ENCODE data around the gene IRAK2. TPM values are rescaled to one million over a fixed set of nuclear protein-coding genes. Genes with fewer than 3 reads are reported as not detected.

Gene IRAK2
- total and polyA plus RNA-seq, 2 of the 8 experiments (the other 6 are each of a cell fraction or from before 2014, with no cell fraction given), result 1.5 TPM

- H3K56ac ChIP-seq (replicated peaks; ENCODE audit: insufficient read length, low read depth, low read length), result no peak overlapping the region
- no peak overlapping the region for H3K18ac ChIP-seq (ENCODE audit: extremely low read depth, low read length)
- TF ChIP-seq SP4 (IDR thresholded peaks at IDR 0.05; ENCODE audit: low read length) (no peak), YY1 (IDR thresholded peaks at IDR 0.05; ENCODE audit: low read depth, low read length) (no peak)
- WGBS, 2 experiments (ENCODE audit: extremely low coverage in 1 of 2, insufficient coverage in 1 of 2, insufficient read length in 1 of 2, insufficient replicate concordance in 2 of 2, low coverage in 1 of 2, low lambda C conversion rate in 2 of 2, missing lambda C conversion rate in 1 of 2), result 91% methylated on average over 12 of the region's 13 CpGs; no CpG with 5 or more reads in 1 of the 2 experiments
- H3K9ac ChIP-seq (replicated peaks in 1 of 4; ENCODE audit: extremely low read depth in 1 of 4, low read depth in 3 of 4, low read length in 3 of 4), result no peak overlapping the region
- no peak overlapping the region for H3K23ac ChIP-seq (ENCODE audit: insufficient read length)
- CTCF ChIA-PET (ENCODE audit: partially characterized antibody), result interaction anchor here (0.7 to 1.9 kb wide), 9 partner anchors 9 to 581 kb away, joined by 3 to 7 read pairs (median 4); no protein-coding TSS in a partner anchor
- no peaks in the 10 kb centered on the region for H3K4me1 ChIP-seq (replicated peaks in 1 of 4; ENCODE audit: control insufficient read depth in 3 of 4, insufficient read depth in 4 of 4, low read length in 3 of 4)
- H3K9me3 ChIP-seq (ENCODE audit: insufficient read depth in 2 of 2, low read depth in 1 of 2, low read length in 1 of 2), result no peaks in the 10 kb centered on the region
- peaks cover 0 to 4% of the 10 kb centered on the region in 2 experiments; a peak in 2 of 4 replicates for H3K79me2 ChIP-seq (ENCODE audit: control insufficient read depth in 1 of 2, insufficient read depth in 2 of 2, low read length in 2 of 2)
- H3K4ac ChIP-seq (replicated peaks; ENCODE audit: insufficient read length, low read depth, low read length), result no peak overlapping the region
- H3K79me1 ChIP-seq (ENCODE audit: low read depth, low read length), result peaks cover 3% of the 10 kb centered on the region; the same call in 1 of the 2 replicates
- no peak overlapping the region for H2AK5ac ChIP-seq (ENCODE audit: low read depth, low read length)
- H3K4me2 ChIP-seq (ENCODE audit: insufficient read depth in 1 of 2, low read depth in 2 of 2, low read length in 2 of 2), result no peak overlapping the region
- no peak overlapping the region for H2BK120ac ChIP-seq (replicated peaks; ENCODE audit: low read depth, low read length)
- peaks cover 0 to 10% of the 10 kb centered on the region in 2 experiments for H4K20me1 ChIP-seq (replicated peaks in 1 of 2; ENCODE audit: control insufficient read depth in 1 of 2, insufficient read depth in 2 of 2, low read length in 2 of 2)
- no peak overlapping the region for H3K27ac ChIP-seq (ENCODE audit: low read depth, low read length)
- no peak overlapping the region for H2AFZ ChIP-seq (ENCODE audit: low read length)
- no peak overlapping the region for H2BK12ac ChIP-seq (ENCODE audit: low read depth, low read length)
- no peaks in the 10 kb centered on the region for H3K23me2 ChIP-seq (ENCODE audit: low read depth, low read length)
- no peak overlapping the region for H2BK15ac ChIP-seq (ENCODE audit: low read length)
- no peak overlapping the region for H2BK20ac ChIP-seq (ENCODE audit: low read length)
- no peak overlapping the region for H4K91ac ChIP-seq (replicated peaks; ENCODE audit: insufficient read length, low read length)
- DNase-seq (ENCODE audit: low read depth in 1 of 2, low spot score in 2 of 2) (no peak), FAIRE-seq (no peak)
- H3K14ac ChIP-seq (ENCODE audit: insufficient read length), result no peak overlapping the region
- no peaks in the 10 kb centered on the region for H3K27me3 ChIP-seq (replicated peaks in 1 of 4; ENCODE audit: control insufficient read depth in 3 of 4, extremely low read depth in 1 of 4, insufficient read depth in 3 of 4, low read length in 3 of 4)
- H3K4me3 ChIP-seq (ENCODE audit: extremely low read depth in 1 of 4, insufficient read depth in 2 of 4, low read depth in 3 of 4, low read length in 4 of 4), result no peak overlapping the region
- H4K8ac ChIP-seq (ENCODE audit: extremely low read depth, insufficient read depth, low read length), result peak overlapping the region; percentile 31; the same call in 1 of the 2 replicates
- H3K36me3 ChIP-seq (ENCODE audit: control insufficient read depth in 2 of 4, insufficient read depth in 4 of 4, low read length in 3 of 4), result peaks cover 0 to 32% (median 21%) of the 10 kb centered on the region in 4 experiments
- POLR2A ChIA-PET (ENCODE audit: partially characterized antibody), result interaction anchor here (0.5 to 1.4 kb wide), 2 partner anchors 31 to 226 kb away, joined by 3 read pairs; partner anchors contain the start of gene TATDN2
- no peak overlapping the region for H2BK5ac ChIP-seq (ENCODE audit: low read depth, low read length)
- H4K5ac ChIP-seq (ENCODE audit: insufficient read length, low read depth, low read length), result no peak overlapping the region
Observed at GRCh38 chr3:10279384-10280176, 114.9 kb downstream of the IRAK2 start.

Measured in H1 (cell line).